ENCODE results near the gene DNAJC4.
"Not testable (repeated sequence)": the region's sequence is repeated elsewhere in the genome, so short reads cannot be mapped to it uniquely, and the experiment has no call there.

The DNAJC4 gene

DNA sequence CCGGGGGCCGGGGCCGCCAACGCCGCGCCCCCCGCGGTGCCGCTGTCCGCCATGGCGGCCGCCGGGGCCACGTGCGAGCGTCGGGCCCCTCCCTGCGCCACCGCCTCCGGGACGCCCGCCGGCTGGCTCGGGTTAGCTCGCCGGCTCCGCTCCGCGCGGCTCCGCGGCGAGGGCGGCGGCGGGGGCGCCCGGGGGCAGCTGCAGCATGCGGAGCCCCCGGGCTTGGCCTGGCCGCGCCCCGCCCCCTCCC lies 16.2 kb downstream of the DNAJC4 start:
- DNase-seq: not testable (repeated sequence)

DNA sequence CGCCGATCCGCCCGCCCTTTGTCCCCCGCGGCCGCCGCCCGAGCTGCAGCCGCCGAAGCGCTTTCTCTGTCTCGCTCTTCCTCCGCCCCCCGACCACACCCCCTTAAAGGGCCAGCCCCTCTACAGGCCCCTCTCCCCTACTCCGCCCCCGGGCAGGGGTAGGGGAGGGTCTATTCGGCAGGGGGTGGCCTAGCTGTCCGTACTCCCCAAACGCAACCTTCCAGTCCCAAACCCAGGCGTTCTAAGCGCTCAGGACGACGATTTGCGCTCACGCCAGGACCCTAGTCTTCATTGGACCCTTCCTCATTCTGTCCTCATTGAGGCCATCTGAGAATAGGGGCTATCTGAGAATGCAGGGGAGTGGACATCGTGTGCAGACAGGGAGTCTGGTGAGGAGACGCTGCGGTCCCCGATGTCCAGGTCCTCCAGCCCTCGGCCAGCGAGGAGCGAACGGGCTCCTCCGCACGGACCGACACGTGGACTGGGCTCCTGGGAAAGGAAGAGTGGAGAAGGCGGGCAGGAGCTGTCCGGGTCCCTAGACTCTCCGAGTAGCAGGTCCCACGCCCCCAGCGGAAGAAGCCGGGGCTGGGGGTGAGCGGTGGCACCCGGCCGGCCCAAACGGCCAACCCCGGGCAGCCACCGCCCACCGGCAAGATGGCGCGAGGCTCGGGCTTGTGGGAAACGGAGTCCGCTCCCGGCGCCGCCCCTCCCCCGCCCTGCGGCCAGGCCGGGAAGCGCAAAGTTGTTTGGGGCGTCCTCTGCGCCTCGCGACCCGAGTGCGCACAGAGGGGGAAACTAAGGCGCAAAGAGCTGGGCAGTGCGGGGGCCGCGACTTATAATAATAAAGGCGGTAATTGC lies 16.8 kb downstream of the DNAJC4 start, which contains the start of gene PPP1R14B:
Gene PPP1R14B (minus strand): TSS at position 73 of the 858 bp plus-strand sequence. CDS start 270 bp downstream, outside the sequence.
- peak; percentile 60 to 85 (median 75) for DNase-seq

DNA sequence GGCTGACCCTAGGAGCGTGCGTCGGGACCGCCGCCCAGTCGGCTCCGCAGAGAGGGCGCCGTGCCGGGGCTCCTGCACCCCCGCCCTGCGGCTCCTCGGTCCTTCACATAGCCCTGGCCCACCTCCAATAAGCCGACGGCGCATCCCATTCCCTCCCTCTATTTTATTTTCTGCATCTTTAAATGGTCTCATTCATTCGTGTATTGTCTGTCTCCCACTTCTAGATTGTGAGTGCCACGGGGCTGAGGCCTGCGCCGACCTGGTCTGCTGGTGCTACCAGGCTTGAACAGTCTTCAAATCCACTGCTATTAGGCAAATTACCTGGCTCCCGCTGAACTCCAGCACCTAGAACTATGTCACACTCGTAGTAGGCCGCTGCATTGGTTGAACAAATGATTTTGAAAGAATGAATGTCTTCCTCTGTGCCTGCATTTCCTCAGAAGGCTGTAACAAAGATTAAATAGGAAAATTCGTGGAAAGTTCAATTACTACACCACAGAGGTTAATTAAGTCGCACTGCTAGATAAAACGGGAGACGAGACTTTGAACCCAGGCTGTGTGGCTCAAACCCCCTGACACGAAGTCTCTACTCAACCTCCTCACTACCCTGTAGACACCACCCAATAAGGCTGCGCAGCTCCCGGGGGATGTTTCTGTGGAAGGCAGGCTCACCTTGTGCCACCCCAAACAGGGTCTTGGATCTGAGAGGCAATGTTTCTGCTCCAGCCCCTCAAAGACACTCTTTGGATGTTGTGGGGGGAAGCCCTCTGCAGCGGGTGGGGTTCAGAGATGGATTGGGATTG lies 17.6 kb downstream of the DNAJC4 start:
- no peak for DNase-seq

DNA sequence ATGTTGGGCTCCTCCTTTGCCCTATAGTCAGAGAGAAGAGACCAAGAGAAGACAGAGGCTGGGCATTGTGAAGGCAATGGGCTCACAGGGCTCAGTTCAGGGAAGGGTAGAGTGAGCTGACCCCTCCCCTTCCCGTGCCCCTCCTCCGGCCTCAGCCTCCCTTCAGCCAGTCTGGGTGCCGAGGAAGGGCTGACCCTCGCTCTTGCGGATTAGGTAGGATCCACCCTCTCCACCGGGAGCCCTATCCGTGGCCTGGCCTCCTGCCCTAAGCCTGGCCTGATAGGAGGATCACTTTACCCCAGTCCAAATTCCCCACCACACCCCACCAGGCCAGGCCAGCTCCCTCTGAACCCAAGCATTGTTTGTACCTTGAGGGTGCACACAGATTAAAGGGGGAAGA lies 18.2 kb downstream of the DNAJC4 start:
- DNase-seq: no peak

DNA sequence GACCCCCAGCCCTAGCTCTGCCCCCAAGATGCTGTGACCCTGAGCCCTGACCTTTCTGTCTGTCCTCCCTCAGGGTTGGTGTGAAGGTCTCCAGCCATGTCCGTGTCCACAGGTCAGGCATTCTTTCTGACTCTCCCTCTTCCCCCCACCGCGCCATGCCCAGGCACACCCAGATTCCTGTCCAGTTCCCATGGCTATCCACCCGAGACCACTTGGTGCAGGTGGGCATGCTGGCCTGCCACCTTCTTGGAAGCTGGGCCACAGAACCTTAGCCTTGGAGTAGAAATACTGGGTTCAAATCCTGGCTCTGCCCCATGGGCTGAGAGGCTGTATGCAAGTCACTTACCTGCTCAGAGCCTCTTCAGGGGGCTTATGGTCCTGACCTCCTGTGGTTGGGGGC lies 18.7 kb downstream of the DNAJC4 start:
- DNase-seq: no peak

DNA sequence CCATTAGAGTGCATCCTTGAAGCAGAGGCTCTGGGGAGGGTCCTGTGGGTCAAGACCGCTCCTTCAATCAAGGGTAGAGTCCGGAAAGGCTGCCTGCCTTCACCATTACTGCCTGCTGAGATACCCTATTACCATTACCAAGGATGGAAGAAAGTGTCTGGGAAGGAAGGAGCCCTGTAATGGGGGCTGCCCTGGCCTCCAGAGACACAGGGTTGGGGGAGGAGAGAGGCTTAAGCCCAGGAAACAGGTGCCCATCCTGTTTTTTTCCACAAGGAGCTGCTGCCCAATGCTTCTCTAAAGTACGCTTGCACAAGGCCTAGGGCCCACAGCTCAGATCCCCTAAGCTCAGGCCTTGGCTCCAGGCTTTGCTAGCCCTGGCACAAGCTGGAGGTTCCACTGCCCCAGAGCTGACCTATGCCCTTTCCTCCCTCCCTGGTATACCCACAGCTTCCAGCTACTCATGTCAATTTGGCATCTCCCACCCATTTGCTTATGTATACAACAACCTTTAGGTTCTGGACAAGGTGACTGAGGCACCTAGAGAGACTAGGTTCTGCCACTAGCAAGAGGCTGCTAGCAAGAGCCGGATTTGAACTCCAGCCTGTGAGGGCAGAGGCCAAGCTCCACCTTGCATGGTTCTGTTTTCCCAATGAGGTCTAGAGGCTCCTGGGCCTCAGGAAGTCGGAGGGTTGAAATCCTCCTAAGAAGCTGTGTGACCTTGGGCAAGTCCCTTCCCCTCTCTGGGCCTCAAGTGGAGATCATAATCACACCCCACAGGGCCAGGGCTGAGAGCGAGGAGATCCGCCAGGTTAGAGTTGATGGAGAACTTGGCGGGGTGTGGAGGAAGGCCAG lies 19.4 kb downstream of the DNAJC4 start:
- DNase-seq: no peak

DNA sequence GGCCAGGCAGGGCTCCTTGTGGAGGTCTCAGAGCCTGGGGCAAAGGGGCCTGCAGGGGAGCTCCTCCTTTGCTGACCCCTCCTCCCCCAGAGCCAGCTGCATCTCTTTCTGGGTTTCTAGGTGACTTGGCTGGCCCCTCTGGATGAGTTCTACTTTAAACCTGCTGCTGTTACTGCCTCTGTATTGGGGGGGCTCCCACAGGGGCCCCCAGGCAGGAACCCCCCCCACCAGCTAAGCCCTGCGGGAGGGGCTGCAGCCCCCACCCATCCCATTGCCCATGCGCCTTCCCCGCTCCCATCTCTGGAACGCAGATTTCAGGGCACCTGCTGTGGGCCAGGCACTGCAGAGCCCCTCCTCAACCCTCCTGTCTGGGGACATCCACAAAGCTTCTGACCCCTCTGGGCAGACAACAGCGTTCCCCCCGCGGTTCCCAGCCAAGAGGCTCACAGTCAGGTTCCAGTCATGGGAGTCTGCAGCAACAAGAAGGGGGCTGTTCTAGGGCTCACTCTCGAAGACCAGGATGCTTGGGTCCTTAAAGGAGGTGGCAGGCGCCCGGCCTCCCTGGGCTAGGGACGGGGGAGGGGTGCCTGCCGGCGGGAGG lies 20.2 kb downstream of the DNAJC4 start:
- DNase-seq: no peak

DNA sequence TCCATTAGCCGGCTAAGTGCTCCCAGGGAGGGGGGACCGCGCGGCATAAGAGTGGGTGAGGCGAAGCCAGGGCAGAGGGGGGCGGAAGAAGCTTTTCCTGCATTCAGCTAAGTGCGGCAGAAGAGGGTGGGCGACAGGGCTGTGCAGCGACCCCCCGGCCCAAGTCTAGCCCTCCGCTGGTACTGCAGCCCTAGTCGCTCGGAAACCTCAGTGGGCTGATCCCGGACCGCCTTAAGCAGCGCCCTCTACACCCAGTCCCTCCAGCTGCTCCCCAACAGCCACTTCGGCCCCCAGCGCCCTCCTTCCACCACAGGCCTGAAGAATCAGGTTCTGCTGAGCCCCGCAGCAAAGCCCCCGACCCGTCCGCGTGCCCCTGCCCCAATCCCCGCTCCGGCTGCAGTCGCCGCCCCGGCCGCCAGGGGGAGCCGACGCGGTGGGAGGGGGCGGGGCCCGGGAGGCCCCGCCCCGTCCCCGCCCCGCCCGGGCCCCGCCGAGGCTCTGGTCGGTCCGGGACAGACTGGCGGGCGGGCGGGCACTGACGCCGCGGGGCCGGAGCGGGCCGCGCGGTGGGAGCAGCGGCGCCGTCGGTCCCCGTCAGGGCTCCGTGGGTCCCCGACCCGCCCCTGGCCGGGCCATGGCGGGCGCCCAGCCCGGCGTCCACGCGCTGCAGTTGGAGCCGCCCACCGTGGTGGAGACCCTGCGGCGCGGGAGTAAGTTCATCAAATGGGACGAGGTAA lies 20.8 kb downstream of the DNAJC4 start, which contains the start of gene PLCB3:
Gene PLCB3 (plus strand): TSS at position 515 of the 737 bp plus-strand sequence. CDS start 120 bp downstream, at position 635.
- peak; percentile 40 to 56 (median 49) for DNase-seq

DNA sequence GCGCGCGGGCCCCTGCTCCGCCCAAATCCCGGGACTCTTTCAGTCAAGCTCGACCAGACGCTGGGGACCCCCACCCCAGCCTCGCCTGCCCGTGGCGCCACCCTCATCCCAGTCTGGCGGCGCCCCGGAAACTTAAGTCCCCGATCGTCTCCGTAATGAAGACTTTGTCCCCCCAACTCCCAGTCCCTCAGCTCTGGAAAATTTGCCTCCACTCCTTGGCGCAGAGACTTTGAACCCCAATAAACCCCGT lies 21.3 kb downstream of the DNAJC4 start:
- no peak for DNase-seq

DNA sequence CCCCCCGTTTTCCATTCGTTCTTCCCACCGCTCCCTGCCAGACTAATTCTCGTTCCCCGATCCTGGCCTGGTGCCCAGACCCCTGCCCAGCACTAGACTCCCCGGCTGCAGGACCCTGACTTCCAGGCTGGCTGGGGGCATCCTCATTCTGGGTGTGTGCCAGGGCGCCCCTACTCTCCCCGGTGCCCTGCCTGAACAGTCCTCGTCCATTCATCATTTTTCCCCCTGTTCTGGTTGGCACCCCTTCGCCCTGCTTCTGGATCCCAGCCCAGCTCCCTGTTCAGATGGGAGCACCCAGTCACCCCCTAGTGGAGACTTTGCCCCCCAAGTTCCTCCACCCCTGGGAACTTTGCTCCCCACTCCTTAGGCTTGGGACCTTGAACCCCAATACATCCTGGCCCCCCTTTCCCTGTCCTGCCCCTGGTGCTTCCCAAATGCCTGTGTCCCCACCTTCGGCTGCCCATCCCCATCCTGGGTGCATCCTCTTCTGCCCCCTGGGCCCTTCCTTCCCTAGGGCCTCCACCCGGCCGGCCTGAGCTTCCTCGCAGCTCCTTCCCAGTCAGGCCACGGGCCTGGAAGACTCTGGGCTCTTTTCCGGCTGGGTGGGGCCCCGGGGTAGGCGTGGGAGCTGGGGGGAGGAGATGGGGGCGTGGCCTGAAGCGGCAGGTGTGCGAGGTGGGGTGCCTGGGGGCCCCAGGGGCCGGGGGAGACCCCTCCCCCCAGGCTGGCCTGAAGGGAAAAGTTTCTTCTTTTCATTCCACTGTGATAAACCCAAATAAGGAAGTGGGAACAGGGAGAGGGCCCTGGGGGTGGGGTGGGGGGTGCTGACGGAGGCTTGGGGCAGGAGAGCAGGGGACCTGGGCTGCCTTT lies 21.9 kb downstream of the DNAJC4 start:
- DNase-seq: no peak

DNA sequence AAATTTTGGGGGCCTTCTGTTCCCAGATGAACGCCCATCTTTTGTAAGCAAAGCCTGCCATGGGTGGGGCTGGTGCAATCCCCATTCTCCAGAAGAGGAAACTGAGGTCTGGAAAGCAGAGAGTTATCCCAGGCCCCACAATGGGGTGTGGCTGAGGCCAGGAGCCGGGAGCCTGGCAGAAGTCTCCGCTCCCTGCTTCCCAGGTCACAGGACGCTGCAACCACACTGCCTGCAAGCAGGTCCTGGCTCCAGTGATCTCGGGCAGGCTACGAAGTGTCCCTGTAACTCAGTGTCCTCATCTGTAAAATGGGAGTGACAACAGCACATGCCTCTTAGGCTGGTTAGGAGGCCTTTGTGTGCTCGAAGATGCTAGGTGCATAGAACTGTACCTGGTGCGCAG lies 22.7 kb downstream of the DNAJC4 start:
- no peak for DNase-seq

DNA sequence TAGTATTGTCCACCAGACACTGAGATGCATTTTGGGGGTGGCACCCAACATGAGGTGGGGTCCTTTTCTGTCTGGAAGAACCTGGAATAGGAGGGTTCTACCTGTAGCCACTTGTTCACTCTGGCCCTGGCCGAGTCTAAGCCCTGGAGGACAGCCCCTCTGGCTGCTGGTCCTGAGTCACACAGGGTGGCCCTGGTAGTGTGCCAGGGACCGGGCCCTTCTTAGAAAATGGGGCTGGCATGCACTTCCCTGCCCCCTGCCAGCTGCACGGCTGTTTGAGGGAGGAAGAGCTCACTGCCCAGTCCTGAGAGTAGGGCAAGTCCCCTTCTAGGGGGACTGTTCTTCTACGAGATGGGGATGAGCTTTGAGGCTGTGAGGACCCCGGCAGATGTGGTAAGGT lies 23.1 kb downstream of the DNAJC4 start:
- no peak for DNase-seq

DNA sequence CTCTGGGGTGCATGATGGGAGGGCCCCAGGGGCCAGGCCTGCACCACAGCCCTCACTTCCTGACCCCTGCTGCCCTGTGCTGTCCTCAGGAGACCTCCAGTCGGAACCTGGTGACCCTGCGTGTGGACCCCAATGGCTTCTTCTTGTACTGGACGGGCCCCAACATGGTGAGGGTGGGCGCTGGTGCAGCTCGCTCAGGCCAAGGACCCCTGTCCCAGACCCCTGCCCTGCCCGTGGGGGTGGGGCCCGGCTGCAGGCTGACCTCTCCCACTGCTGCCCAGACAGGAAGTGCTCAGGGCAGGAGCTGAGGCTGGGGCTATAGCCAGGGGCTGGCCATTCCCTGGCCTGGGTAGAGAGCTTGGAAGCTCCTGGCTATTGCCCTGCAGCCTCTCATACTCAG lies 24.0 kb downstream of the DNAJC4 start:
- DNase-seq: no peak

DNA sequence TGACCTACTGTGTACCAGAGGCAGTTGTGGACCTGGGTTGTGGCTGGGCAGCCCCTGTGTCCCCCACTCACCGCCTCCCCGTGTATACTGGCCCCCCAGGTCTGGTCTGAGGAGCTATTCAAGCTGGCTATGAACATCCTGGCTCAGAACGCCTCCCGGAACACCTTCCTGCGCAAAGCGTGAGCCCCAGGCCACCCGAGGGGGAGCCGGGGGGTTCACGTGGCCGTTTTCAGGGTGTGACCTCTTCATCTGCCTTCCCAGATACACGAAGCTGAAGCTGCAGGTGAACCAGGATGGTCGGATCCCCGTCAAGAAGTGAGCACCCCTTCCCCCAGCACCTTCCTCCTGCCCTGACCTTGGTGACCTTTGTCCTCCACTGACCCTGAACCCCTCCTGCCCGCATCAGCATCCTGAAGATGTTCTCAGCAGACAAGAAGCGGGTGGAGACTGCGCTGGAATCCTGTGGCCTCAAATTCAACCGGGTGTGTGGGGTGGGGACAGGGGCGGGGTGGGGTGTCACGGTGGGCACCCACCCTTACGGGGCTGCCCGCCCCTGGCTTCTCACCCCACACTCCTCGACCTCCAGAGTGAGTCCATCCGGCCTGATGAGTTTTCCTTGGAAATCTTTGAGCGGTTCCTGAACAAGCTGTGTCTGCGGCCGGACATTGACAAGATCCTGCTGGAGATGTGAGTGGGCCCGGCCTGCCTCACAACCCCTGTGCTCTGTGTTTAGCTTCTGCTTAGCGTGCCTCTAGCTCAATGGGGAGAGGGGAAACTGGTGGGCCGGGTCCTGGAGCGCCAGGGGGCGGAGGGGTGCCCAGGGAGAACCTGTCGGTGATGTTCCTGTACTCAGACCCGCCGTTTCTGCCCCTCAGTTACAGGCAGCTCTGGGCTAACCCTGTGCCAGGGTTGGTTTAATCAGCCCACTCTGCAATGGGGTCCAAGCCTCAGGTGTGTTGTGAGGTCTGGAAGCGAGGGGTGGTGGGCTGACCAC lies 25.1 kb downstream of the DNAJC4 start:
- DNase-seq: no peak

DNA sequence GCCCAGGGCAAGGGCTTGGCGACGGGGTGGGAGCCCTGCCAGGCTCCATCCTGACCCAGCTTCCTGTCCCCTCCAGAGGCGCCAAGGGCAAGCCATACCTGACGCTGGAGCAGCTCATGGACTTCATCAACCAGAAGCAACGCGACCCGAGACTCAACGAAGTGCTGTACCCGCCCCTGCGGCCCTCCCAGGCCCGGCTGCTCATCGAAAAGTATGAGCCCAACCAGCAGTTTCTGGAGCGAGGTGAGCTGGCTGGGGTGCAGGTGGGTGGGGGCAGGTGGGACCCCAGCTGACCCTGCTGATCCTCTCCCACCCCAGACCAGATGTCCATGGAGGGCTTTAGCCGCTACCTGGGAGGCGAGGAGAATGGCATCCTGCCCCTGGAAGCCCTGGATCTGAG lies 26.0 kb downstream of the DNAJC4 start:
- no peak for DNase-seq

DNA sequence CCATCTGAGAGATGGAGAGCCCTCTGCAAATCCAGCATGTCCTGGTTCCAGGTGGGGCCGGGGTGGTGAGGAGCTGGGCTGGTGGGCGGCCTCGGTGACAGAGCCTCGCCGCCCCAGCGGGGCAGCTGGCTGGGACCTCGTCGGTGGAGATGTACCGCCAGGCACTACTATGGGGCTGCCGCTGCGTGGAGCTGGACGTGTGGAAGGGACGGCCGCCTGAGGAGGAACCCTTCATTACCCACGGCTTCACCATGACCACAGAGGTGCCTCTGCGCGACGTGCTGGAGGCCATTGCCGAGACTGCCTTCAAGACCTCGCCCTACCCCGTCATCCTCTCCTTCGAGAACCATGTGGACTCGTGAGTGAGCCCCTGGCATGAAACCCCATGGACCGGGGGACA lies 28.0 kb downstream of the DNAJC4 start:
- DNase-seq: no peak

DNA sequence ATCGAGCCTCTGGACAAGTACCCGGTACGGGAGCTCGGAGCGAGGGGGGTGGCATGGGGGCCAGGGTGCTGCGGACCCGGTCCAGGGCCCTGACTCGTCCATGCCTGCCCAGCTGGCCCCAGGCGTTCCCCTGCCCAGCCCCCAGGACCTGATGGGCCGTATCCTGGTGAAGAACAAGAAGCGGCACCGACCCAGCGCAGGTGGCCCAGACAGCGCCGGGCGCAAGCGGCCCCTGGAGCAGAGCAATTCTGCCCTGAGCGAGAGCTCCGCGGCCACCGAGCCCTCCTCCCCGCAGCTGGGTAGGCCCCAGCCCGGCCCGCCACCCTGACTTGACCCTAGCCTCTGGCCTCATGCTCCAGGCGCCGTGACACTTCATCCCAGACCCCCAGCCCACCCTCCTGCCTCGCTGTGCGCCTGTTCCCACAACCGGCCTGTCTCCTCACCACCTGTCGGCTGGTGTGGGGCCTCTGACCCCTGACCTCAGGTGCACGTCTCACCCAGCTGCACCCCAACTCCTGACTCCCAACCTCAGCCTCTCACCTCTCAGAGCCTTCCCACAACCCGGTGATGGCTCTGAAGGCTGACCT lies 28.7 kb downstream of the DNAJC4 start:
- DNase-seq: no peak

DNA sequence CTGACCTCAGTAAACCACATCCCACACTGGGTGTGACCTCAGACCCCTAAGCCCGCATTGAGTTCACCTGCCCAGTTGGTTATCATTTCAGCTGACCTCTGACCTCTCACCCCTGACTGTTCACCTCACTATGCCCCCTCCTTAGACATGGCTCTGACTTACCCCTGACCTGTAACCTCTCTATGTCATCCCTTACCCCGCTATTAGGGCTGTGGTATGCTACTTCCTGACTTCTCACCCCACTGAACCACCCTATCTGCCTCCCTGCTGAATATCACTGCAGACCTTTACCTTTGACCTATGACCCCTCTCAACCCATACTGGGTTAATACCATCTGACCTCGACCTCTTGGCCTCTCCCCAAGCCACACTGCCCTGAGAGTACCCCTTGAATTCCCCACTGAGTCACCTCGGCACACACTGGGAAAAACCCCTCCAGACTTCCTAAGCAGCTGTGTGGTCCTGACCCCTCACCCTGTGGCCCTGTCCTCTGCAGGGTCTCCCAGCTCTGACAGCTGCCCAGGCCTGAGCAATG lies 29.3 kb downstream of the DNAJC4 start:
- no peak for DNase-seq

DNA sequence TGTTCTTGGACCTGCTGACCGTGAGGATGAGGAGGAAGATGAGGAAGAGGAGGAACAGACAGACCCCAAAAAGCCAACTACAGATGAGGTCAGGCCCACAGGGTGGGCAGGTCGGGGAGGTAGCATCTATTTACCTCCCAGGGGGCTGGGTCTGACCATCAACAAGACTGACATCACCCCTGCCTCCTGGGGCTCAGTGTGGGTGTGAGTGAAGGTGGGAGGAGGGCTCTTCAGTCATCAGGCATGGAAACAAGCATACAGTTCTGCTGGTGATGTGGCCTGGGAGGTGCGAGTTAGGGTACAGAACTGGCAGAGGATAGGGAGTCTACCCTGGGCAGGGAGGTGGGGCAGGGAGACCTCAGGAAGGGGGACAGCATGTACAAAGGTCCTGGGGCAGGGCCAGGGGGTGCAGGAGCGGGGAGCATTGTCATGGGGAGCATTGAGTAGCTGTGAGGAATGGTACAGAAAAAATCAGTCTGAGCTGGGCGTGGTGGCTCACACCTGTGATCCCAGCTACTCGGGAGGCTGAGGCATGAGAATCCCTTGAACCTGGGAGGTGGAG lies 29.9 kb downstream of the DNAJC4 start:
- no peak for DNase-seq

Data from T-helper 2 cell (primary cell).